GM19035 (cell line): Measurements from ENCODE around the gene ERN1.

ENCODE experiments used
- ATAC-seq: cut with Tn5 transposase; IDR thresholded peaks from one replicate; pipeline ENCODE4 v1.9.1; 2021; ENCODE audit not compliant: unreplicated experiment

The ERN1 gene

DNA sequence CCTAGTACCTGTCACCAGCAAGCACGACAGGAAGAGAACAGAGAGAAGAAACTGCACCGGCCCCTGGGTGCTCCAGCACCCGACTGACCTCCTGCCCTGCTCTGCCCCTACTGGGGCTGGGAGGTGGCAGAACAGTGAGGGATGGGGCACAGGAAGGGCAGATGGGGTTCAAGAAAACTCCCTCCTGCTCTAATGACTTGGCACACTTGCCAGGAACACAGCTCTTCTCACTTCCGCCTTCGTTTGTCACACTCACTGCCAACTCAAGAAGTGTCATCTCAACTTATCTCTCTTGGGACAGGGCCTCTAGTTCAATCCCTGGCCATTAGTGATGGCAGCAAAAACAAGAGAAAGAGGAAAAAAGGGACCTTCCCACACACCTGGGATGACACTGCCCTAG lies 66.9 kb downstream of the ERN1 start:
- ATAC-seq: no peak

DNA sequence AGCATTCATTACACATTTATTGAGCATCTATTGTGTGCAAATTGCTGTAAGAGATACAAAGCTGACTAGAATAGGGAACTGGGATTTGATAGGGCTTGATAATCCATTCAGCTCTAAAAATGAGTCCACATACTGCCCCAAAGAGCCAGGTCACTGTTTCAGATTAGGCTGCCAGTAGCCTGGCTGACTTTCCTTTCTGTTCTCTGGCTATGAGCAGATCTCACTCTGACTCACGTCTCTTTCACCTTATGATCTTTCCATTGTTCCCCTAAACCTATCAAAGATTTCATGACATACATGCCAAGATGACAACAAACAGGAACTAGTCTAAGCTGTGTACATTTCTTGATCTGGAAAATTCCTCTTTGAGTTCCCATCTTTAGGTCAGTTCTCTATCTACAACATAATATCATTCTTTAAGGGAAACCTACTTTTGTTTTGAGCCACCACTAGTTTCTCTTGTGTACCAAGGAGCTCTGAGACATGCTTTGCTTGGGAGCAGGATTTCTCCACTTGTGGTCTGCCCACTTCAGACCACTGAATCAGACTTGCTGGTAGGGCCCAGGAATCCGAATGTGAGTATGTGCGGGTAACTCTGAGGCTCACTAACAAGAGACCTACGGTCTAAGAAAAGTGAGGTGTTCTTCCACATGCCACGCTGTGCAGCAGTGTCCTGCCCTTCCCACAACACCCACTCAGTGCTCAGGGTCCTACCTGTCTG lies 68.6 kb downstream of the ERN1 start:
- peak; percentile 49 for ATAC-seq

- ATAC-seq: no peak
Observed at GRCh38 chr17:64060331-64060730, 69.6 kb downstream of the ERN1 start.

DNA sequence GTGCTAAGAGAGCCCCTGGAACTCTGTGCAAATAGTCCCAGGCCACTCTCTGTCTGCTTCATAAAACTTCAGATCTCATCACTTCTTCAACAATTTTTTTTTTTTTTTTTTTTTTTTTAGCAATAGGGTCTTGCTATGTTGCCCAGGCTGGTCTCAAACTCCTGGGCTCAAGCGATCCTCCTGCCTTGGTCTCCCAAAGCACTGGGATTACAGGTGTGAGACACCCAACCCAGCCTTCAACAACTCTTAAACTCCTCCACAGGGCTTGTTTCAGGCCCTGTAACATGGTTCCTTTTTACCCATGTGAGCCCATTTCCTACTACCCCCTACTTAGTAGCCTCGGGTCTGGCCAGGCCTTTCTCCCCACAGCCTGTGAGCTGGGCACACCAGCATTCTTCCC lies 70.2 kb downstream of the ERN1 start:
- no peak for ATAC-seq

DNA sequence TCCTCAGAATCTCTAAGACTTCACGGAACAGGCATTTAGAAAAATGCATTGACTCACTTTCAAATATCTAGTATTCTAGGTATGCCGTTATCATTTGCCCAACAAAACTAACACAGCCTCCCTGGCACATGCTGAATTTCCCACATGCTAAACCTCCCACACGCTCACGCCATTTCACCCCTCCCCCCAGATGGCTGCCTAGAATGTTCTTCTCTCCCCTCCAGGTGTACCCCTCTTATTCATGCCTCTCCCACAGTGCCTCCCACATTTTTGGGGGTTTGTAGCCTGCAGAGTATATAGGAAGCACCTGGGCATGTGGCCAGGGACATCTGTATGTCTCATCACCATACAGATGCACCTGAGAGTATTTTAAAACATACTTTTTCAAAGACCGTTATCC lies 71.3 kb downstream of the ERN1 start:
- no peak for ATAC-seq

GRCh38 chr17:64057701-64058263 lies 72.2 kb downstream of the ERN1 start:
- ATAC-seq: no peak

DNA sequence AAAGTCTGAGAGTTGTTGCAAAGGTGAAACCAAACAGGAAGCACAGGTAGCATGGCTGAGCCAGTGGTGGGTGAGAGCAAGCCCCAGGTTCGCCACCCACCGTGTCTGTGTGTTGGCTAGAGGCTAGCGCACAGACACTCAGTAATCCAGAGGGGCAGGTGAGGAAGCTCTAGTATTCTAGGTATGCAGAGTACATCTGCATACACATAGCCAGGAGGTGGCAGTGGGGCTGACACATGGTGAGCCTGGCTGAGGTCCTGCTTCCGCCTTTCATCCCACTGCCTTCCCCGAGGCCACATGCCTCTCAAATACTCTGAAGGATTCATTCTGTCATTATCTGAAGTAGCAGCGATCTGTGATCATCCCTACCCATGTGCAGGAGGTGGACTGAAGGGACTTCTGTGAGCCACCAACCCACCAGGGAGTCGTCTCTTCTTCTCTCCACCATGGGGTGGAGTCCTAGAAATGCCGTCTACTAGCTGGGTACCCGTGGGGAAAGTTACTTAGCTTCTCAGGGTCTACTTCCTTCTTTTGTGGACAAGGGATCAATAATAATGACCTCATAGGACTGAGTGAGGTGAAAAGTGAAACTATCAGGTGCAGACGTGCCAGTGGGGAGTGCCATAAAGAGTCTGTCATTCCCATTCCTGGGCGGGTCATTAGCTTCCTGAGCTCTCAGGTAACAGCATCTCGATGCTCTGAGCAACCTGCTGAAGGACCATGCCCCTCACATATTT lies 73.5 kb downstream of the ERN1 start:
- ATAC-seq: peak; percentile 66

GRCh38 chr17:64055183-64056142 lies 74.5 kb downstream of the ERN1 start:
- ATAC-seq: no peak

DNA sequence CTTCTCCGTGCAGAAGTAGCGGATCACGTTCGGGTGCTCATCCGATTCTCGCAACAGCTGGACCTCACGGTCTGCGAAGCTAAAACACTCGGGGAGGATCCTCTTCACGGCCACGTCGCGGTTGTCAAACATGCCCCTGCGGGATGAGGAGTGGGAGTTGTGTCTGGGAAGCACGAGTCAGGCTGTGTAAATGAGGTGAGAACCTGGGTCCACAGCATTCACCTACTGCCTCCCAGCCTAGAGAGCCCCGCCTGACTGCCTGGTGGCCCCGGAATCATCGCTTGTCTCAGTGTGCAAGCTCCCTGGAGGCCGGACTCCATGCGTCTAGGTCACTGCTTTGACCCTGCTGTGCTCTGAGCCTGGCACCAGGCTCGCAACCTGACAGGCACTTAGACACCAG lies 75.6 kb downstream of the ERN1 start:
- no peak for ATAC-seq

- no peak for ATAC-seq
Observed at GRCh38 chr17:64053101-64053500, 76.8 kb downstream of the ERN1 start.

GRCh38 chr17:64051153-64051552 lies 78.8 kb downstream of the ERN1 start:
- no peak for ATAC-seq

- no peak for ATAC-seq
Observed at GRCh38 chr17:64048805-64049204, 81.1 kb downstream of the ERN1 start.

GRCh38 chr17:64045176-64045575 lies 84.8 kb downstream of the ERN1 start:
- ATAC-seq: no peak

- no peak for ATAC-seq
Observed at GRCh38 chr17:64042700-64043485, 87.1 kb downstream of the ERN1 start.

GRCh38 chr17:64041912-64042311 lies 88.0 kb downstream of the ERN1 start:
- ATAC-seq: no peak

DNA sequence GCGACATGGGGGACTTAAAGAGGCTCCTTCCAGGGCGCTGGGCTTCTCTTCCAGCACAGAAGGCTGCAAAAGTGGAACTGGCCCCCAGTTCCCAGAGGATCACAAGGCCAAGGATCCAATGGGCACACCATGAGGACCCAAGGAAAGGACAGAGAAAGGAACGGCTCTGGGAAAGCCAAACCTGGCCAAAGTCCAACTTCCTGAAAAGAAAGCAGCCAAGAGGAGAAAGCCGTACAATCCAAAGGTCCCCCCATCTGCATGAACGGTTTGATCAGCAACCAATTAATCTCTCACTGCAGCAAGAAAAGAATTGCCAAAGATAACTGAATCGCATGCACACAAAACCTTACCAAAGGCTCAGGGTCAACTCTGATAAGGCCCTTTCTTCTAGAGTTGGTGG lies 89.7 kb downstream of the ERN1 start:
- no peak for ATAC-seq

DNA sequence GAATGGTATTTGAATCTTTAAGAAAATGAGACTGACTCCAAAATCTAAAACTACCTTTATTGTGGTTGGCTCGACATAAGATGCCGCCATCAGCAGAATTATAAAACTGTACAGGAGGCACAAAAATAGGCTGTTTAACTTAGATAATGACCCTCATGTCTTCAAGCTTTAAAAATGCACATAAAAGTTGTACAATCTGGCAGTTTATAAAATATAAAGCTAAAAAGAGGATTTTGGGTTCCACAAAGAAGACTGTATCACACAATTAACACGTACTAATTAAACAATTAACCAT lies 90.9 kb downstream of the ERN1 start:
- no peak for ATAC-seq

GRCh38 chr17:64038331-64039105 lies 91.4 kb downstream of the ERN1 start:
- ATAC-seq: no peak

GRCh38 chr17:64037802-64038201 lies 92.1 kb downstream of the ERN1 start:
- no peak for ATAC-seq

DNA sequence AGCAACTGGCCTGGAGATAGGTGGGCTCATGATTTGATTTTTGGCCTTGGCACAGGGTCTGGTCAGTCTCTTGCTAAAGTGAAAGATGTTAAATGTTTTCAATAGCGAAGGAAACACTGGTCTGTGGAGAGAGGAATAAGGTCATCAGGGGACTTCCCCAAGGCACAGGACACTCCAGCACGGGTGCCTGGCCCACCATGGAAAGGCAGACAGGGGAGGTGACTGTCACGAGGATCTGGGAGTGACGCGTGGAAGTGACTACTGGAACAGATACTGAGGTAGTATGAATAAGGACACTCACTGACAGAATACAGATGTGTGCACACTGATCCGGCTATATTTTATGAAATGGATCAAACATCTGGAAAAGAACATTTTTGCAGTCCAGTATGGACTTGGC lies 92.8 kb downstream of the ERN1 start:
- ATAC-seq: no peak
